ENCODE measurements around the gene TARS1.
A peak's percentile ranks its signal among the peaks of the same experiment; 100 is the strongest.

TARS1 gene

DNA sequence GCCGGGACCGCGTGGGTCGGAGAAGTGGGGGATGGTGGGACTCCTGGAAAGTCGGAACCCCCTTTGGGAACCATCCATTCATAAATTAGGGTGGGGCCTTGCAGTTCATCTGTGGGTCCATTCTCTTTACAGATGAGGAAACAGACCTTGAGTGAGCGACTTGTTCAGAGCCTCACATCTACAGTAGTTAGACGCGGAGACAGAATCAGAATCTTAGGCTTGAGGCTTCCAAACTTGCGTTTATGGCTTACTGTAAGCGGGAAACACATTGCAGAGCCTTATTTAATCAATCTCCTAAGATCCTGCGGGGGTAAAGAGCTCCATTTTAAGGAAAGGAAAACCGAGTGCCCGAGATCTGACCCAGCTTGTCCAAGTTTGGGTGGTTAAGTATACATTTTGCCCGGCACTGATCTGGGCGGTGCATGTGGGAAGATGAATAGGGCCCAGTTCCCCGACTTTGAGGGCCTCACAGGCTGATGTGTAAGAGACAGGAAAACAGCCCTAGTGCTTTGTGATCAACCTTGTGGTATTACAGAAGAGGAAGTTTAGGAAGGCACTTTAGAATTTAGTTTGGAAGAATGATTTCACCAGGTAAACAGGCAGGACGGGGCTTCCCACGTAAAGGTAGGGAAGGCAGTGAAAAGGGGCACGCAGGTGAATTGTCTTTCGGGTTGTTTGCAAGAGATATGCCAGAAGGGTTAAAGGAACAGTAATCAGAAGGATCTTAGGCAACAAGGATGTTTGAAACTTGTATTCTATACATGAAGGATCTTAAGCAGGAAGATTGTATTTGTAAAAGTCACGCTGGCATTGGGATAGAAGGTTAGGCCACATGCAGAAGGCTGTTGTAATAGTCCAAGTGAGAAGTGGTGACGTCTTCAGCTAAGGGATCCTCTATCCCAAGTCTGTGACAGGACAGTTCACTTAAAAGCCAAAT, 744 bp downstream of the TARS1 start:
- peak; percentile 85 for DNase-seq

DNA sequence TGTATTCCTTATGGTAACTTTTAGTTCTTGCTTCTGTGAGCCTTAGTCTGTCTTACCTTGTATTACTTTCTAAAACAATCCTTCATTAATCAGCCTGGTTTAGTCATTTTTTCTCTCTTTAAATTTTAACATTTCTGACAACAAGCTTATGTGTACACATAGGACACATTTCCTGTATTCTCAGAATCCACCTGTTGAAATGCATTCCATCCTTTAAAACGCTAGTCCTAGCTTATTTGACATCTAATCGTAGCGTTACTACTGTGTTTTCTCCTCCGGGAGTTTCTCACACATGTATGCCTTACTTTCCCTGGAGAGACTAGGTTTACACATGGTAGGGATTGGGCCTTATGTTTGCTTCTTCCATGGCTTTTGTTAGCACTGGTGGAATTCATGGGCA, 3.8 kb downstream of the TARS1 start:
- DNase-seq = no peak

DNA sequence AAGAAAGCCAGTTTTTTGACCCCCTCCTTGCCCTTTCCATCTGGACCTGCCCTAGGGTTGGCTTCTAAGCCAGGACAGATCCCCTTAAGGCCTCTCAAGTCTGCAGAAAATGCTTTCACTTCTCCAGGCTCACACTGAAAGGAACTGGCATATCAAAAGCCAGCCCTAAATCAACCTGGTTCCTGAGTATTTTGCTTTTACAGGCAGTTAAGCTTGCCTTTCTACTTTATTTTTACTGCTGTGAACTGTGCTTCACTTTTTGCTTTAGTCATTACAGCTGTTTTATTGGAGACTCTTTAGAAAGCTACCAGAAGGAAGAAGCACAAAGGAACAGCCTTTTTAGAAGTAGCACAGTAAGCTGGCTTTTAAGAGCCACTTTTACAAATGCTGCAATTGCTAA, 5.0 kb downstream of the TARS1 start:
- DNase-seq = no peak

- DNase-seq = no peak
Measured at GRCh38 chr5:33448118-33448517, 7.4 kb downstream of the TARS1 start.

- peak; percentile 65 for DNase-seq
Measured at GRCh38 chr5:33457126-33457525, 16.4 kb downstream of the TARS1 start.

GRCh38 chr5:33457817-33458216, 17.1 kb downstream of the TARS1 start:
- DNase-seq = no peak

DNA sequence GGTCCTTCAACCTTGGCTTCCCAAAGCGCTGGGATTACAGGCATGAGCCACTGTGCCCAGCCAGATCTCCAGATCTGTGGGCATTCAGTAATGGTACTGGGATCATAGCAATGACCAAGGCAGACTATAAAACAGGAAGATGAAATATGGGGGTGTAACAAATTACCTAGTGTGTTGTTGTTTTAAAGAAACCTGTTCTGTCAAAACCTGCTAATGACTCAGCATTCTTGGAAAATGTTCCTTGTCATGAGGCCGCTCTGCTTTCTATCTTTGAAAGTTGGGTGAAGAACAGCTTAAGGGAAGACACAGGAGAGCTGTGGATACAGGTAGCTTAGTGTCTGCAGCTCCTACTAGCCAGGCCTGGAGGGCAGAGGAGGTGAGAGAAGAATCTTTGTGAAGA, 19.4 kb downstream of the TARS1 start:
- no peak for DNase-seq

DNA sequence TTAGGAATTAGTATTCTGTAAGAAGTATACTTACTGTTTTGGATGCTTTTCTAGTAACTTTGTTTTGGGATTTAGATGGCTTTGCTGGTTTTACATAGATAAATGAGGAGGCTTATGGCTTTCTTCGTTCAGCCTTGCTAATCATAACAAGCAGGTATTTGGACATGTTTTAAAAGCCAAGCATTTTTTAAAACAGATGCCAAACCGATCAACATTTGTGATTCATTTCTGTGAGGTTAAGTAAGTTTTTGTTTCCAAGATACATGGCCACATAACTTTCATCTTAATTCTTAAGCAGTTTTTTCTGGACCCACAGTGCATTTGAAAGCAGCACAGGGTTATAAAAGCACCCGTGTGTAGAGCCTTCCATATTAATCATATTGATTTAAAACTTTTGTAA, 21.7 kb downstream of the TARS1 start:
- DNase-seq = peak; percentile 33

DNA sequence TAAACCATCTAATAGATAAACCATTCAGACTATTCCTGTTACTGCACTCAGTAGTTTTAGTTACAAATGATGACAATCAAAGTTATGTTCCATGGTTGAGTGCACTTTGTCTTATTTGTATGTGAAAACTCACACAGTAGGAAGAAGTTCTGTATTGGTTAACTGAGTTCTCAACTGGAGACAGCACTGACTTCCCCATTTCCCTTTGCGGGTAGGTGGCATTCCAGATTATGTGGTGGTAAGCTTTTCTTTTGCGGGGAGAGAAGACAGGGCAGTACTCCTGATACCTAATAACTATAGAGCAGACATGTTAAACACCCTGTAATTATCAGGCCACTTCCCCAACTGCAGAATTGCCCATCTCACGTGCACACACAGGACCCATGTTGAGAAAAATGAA, 24.4 kb downstream of the TARS1 start:
- no peak for DNase-seq

DNA sequence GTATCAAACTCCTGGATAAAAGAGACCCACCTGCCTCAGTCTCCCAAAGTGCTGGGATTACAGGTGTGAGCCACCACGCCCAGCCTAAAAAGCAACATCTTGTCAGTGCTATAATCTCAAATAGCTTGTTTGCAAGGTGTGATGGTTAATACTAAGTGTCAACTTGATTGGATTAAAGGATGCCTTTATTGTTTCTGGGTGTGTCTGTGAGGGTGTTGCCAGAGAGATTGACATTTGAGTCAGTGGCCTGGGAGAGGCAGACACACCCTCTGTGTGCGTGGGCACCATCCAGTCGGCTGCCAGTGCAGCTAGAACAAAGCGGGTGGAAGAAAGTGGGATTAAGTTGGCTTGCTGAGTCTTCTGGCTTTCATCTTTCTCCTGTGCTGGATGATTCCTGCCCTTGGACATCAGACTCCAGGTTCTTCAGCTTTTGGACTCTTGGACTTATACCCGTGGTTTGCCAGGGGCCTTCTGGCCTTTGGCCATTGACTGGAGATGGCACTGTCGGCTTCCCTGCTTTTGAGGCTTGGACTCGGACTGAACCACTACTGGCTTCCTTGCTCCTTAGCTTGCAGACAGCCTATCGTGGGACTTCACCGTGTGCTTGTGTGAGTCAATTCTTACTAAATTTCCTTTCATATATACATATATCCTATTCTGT, 28.1 kb downstream of the TARS1 start:
- no peak for DNase-seq

- peak; percentile 68 for DNase-seq
Measured at GRCh38 chr5:33470544-33470943, 29.8 kb downstream of the TARS1 start.

- DNase-seq = no peak
Measured at GRCh38 chr5:33472805-33473409, 32.1 kb downstream of the TARS1 start.

DNA sequence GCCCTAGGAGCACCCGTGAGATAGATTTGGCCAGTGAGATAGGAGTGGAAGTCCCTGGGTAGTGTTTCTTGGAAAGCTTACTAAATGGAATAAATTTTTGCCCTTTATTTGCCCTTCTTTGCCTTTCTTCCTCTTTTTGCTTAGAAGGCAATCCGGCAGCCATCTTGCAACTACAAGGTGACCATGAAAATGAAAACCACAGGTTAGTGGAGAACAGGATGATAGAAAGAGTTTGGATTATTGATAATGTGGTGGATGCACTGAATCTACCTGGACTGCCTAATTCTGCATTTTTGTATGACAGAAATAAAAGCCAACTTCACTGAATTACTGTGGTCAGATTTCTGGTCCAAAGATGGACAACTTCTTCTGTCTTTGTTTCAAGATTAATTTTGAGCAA, 33.2 kb downstream of the TARS1 start:
- DNase-seq = no peak

- DNase-seq = no peak
Measured at GRCh38 chr5:33474931-33475499, 34.2 kb downstream of the TARS1 start.

- no peak for DNase-seq
Measured at GRCh38 chr5:33475706-33476105, 34.9 kb downstream of the TARS1 start.

DNA sequence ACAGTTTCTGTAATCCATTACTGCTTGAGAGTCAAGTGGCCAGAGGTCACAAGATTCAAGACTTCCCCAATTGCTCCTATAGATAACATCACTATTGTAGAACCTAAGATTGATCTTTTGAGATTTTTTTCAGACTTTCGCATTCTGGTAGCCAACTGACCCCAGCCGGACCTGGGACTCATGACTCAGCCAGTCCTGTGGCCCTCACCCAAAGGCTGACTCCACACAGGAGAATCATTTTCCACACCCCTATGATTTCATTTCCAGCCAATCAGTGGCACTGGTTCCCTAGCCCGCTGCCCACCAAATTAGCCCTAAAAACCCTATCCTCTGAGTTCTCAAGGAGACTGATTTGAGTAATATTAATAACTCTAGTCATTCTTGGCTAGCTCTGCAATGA, 36.2 kb downstream of the TARS1 start:
- DNase-seq = no peak

GRCh38 chr5:33477816-33478215, 37.1 kb downstream of the TARS1 start:
- no peak for DNase-seq

- DNase-seq = peak; percentile 34
Measured at GRCh38 chr5:33479311-33479710, 38.5 kb downstream of the TARS1 start.

- DNase-seq = no peak
Measured at GRCh38 chr5:33480876-33481275, 40.1 kb downstream of the TARS1 start.

DNA sequence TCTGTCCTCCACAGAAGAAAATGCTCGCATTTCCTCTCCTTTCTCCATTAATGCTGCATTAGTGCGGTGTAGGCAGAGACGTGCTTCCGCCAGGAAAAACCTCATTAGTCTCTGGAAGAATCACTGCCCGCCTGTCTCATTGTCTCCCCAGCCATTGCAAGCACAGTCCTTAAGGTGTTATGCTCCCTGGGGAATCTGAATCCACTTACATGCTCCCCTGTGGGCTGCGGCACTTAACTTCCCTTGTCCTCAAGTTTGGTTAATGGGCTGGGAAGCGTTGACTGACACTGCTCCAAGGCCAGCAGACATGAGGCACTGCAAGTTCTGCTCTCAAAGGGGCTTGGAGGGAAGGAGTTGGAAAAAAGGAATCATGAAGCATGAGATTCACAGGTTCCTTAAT, 41.6 kb downstream of the TARS1 start:
- DNase-seq = no peak

DNA sequence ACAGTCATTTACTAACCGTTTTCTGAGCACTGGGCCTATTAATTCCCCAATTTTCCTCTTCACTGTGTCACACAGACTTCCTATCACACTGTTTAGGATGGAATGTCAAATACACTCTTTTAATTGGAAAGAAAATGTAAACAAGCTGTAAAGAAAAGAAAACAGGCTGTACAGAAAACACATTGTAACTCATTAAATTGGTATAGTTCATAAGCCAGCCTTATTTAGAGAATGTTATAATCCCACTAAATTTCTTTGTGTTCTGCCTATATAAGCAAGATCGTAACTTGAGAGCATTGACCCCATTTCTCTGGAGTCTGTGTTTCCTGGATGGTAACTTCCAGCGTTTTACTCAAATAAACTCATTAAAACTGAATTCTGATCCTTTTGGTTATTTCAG, 46.5 kb downstream of the TARS1 start:
- DNase-seq = no peak

GRCh38 chr5:33488558-33489355, 48.0 kb downstream of the TARS1 start:
- DNase-seq = no peak

Data from fibroblast of upper back skin (primary cell).